ENCODE data around the gene GLIPR2. TPM values are rescaled to one million over a fixed set of nuclear protein-coding genes. Genes with fewer than 3 reads are reported as not detected.

Gene GLIPR2
- polyA plus RNA-seq, 1 of the 3 experiments (the other 2 are of a cell fraction): 38.3 TPM

- no peak overlapping the region for H3K9ac ChIP-seq
- no peaks in the 10 kb centered on the region for H3K27me3 ChIP-seq (ENCODE audit: insufficient read depth)
- no peak overlapping the region for H3K4me3 ChIP-seq (ENCODE audit: low read depth in 2 of 2, low read length in 1 of 2)
- POLR2A ChIA-PET: no interaction called here
- peaks cover 6 to 13% of the 10 kb centered on the region in 2 experiments for H3K4me1 ChIP-seq (ENCODE audit: control insufficient read depth in 1 of 2, insufficient read depth in 2 of 2, low read depth in 1 of 2, low read length in 1 of 2)
- no peaks in the 10 kb centered on the region for H3K36me3 ChIP-seq (replicated peaks in 1 of 2; ENCODE audit: control insufficient read depth in 1 of 2, insufficient read depth in 2 of 2, low read length in 1 of 2)
- no peaks in the 10 kb centered on the region for H3K9me3 ChIP-seq
- peak overlapping the region in 1 of 2 experiments; percentile 35; a peak in 2 of 4 replicates for H3K27ac ChIP-seq (ENCODE audit: low read depth in 2 of 2, low read length in 1 of 2)
- H3F3A ChIP-seq (replicated peaks; ENCODE audit: insufficient read depth): peaks cover 8% of the 10 kb centered on the region
- H2AFZ ChIP-seq (ENCODE audit: low read depth): no peak overlapping the region
- CTCF ChIA-PET: interaction anchor here (1.0 kb wide), 1 partner anchor 242 kb away, joined by 3 read pairs; no protein-coding TSS in a partner anchor
- no peaks in the 10 kb centered on the region for H3K9me2 ChIP-seq
- H3K79me2 ChIP-seq (ENCODE audit: insufficient read depth): peaks cover 22% of the 10 kb centered on the region
- no peak for TF ChIP-seq TEAD4 (IDR thresholded peaks at IDR 0.05; ENCODE audit: borderline replicate concordance, insufficient read depth)
- TF ChIP-seq USF1 (IDR thresholded peaks at IDR 0.05; ENCODE audit: borderline replicate concordance, low read depth): peak; percentile 75
- H4K20me1 ChIP-seq (ENCODE audit: insufficient read depth): peaks cover 11% of the 10 kb centered on the region
- DNase-seq: no peak
- H3K4me2 ChIP-seq: no peak overlapping the region
Observed at GRCh38 chr9:36187414-36187813, 50.9 kb downstream of the GLIPR2 start.

- no peak overlapping the region for H2AFZ ChIP-seq (ENCODE audit: low read depth)
- no peak for TF ChIP-seq TAF1 (IDR thresholded peaks at IDR 0.05; ENCODE audit: borderline replicate concordance, low read depth, low read length)
- TF ChIP-seq GABPA (IDR thresholded peaks at IDR 0.05; ENCODE audit: low read depth): no peak
- TF ChIP-seq USF2 (IDR thresholded peaks at IDR 0.05; ENCODE audit: borderline replicate concordance, low read depth, low read length): no peak
- TF ChIP-seq RCOR1 (IDR thresholded peaks at IDR 0.05; ENCODE audit: low read length): no peak
- TF ChIP-seq SMC3 (IDR thresholded peaks at IDR 0.05; ENCODE audit: low read depth, low read length): no peak
- no peak for TF ChIP-seq TEAD4 (IDR thresholded peaks at IDR 0.05; ENCODE audit: borderline replicate concordance, insufficient read depth)
- no peak for TF ChIP-seq NRF1 (IDR thresholded peaks at IDR 0.05; ENCODE audit: low read depth, low read length)
- no peak for TF ChIP-seq MAX (IDR thresholded peaks at IDR 0.05; ENCODE audit: low read depth)
- no peak for TF ChIP-seq JUND (IDR thresholded peaks at IDR 0.05)
- TF ChIP-seq EZH2phosphoT487 (IDR thresholded peaks at IDR 0.05; ENCODE audit: borderline replicate concordance, low read depth): no peak
- no peak for TF ChIP-seq RXRA (IDR thresholded peaks at IDR 0.05; ENCODE audit: borderline replicate concordance, low read depth)
- TF ChIP-seq USF1 (IDR thresholded peaks at IDR 0.05; ENCODE audit: borderline replicate concordance, low read depth): no peak
- no peak for TF ChIP-seq RFX5 (IDR thresholded peaks at IDR 0.05; ENCODE audit: low read length)
- no peak for TF ChIP-seq RAD21 (IDR thresholded peaks at IDR 0.05; ENCODE audit: low read length)
- no peak for TF ChIP-seq MXI1 (IDR thresholded peaks at IDR 0.05; ENCODE audit: low read depth, low read length)
- no peak overlapping the region for H3K27ac ChIP-seq (ENCODE audit: low read depth in 2 of 2, low read length in 1 of 2)
- no peak overlapping the region for H3K4me2 ChIP-seq
- H3F3A ChIP-seq (replicated peaks; ENCODE audit: insufficient read depth): peaks cover 8% of the 10 kb centered on the region
- 93% methylated on average over 5 of the region's 5 CpGs for WGBS (ENCODE audit: low lambda C conversion rate)
- no peak overlapping the region for H3K4me3 ChIP-seq (ENCODE audit: low read depth in 2 of 2, low read length in 1 of 2)
- ChIA-PET POLR2A (no interaction called here), CTCF (interaction anchor here (1.3 to 3.6 kb wide), 2 partner anchors 22 to 234 kb away, joined by 3 to 14 read pairs; no protein-coding TSS in a partner anchor)
- no peaks in the 10 kb centered on the region for H3K9me2 ChIP-seq
- no peak overlapping the region for H3K9ac ChIP-seq
- no peak for DNase-seq
- peaks cover 6 to 20% of the 10 kb centered on the region in 2 experiments for H3K4me1 ChIP-seq (ENCODE audit: control insufficient read depth in 1 of 2, insufficient read depth in 2 of 2, low read depth in 1 of 2, low read length in 1 of 2)
- peaks cover 30% of the 10 kb centered on the region for H3K79me2 ChIP-seq (ENCODE audit: insufficient read depth)
- peaks cover 19% of the 10 kb centered on the region for H4K20me1 ChIP-seq (ENCODE audit: insufficient read depth)
- no peaks in the 10 kb centered on the region for H3K27me3 ChIP-seq (ENCODE audit: insufficient read depth)
- no peaks in the 10 kb centered on the region for H3K9me3 ChIP-seq
- no peaks in the 10 kb centered on the region for H3K36me3 ChIP-seq (replicated peaks in 1 of 2; ENCODE audit: control insufficient read depth in 1 of 2, insufficient read depth in 2 of 2, low read length in 1 of 2)
Observed at GRCh38 chr9:36188212-36188611, 51.7 kb downstream of the GLIPR2 start.

All from SK-N-SH (cell line).